Epidermal melanocyte (primary cell): ENCODE results near the gene SNTG2.

Experiments
- DNase-seq: peaks from one replicate; pipeline ENCODE4 v3.0.0; 2011; ENCODE audit warnings: low spot score; ENCODE audit not compliant: insufficient read length

SNTG2 gene

DNA sequence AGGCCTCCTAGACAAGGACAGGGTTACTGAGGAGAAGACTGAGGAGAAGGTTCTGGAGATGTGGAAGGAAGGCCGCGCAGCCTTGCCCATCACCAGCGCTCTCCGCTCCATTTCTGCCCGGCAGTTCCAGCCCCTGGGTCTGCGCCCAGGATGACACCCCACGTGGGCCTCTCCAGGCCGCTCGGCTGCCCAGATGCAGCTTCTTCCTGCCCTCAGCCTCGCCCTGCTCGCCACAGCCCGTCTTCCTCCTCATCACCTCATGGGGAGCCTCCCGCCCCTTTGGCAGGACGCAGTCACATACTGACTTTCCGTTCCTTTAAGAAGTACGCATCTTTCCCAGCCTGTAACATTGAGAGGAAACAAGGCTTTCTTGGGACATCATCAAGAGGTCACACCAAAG lies 37.1 kb downstream of the SNTG2 start:
- DNase-seq: no peak

DNA sequence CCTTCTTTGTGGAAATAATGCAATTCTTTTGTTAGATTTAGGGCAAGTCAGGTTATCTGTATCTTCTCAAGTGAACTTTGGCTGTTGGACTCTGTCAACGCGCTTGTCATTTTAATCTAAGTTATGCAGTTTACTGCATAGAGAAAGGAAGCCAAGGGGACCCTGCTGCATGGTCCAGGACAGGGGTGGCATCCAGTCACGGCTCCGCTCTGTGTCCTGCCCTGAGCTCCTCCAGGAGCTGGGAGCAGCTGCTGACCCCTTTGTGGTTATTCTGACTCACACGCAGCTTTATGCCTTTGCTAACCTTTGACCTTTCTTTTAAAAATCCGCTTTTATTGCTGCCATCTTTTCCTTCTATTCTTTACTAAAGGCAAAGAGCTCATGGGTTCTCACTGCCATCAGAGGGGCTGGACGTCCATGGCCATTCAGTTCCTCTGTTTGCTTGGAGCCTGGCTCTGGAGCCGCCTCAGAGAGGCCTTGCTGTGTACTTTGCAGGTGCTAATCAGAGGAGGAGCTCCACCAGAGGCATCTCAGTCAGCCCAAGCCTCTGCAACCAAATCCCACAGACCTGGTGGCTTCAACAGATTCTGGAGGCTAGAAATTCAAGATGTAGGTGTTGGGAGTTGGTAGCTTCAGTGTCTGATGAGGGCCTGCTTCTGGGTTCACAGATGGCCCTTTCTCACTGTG lies 39.3 kb downstream of the SNTG2 start:
- no peak for DNase-seq

DNA sequence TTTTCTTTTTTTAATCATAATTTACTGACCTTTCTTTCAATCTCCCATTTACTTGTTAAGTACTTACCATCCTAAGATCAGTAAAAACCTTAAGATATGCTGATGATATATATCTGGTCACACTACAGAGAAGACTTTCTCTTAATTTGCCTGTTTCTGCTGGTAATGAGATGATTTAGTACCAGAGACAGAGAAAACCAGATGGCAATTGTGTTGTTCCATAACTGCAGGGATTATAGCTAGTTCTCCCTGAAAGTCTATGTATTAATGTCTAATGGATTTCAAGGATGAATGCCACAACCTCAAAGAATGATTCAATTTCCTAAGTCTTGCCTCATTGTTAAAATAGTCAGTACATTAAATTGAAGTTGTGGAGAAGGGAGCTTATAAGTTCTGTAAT lies 40.3 kb downstream of the SNTG2 start:
- DNase-seq: no peak

DNA sequence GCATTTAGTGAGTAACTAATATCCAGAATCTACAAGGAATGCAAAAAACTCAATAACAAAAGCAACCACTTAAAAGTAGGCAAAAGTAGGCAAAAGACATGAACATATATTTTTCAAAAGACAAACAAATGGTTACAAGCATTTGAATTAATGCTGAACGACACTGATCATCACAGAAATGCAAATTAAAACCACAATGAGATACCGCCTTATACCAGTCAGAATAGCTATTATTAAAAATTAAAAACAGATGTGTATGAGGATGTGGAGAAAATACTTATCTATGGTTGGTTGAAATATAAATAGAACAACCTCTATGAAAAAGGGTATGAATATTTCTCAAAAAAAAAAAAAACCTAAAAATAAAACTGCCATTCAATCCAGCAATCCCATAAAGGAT lies 51.7 kb downstream of the SNTG2 start:
- DNase-seq: no peak

DNA sequence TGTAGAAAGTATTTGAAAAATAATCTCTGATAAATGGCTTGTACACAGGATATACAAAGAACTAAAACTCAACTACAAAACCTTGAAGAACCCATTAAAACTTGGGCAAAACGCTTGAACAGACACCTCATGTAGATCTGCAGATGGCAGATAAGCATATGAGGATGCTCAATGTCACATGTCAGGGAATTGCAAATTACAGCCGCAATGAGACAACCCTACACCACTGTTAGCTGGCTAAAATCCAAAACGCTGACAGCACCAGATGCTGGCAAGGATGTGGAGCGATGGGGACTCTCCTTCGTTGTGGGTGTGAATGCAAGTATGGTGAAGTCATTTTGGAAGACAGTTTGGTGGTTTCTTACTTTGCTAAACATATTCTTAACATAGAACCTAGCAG lies 53.7 kb downstream of the SNTG2 start:
- no peak for DNase-seq

DNA sequence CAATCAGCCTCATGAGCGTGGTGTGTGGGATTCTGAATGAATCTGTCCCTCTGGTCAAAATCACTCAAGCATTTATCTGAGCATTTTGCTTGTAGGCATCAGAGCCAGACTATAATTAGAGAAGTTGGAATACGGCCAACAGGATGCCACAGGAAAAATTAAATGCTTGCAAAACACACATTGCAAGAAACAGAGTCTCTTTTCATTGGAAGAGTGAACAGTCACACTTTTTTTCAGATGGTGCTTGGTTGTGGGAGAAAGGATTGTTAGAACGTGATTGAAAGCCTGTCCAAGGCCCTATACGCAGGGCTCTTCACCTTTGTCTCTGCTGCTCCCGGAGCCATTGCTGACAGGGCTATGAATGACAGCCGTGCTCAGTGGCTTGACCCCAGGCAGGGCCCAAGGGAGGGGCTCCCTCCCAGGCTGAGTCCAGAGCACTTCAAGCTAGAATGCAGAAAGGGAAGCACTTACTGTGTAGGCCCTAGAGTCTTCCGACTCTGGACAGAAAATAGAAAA lies 59.8 kb downstream of the SNTG2 start:
- DNase-seq: no peak

DNA sequence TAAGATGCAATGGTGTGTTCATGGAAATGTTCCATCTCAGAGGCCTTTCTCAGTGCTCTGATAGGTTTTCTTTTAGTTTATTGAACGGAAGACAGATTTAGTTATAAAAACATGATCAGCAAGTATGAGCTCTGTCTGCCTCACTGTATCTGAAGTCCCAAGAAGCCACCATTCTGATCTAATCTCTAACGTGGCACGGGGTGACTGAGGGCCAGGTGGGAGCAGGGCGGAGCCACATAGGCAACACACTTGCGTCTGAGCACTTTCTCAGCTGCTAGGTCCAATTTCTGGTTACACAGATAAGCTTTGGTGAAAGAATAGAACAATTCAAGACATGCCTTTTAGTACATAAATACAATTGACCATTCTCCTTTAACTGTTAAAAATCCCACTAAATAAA lies 60.4 kb downstream of the SNTG2 start:
- DNase-seq: no peak

DNA sequence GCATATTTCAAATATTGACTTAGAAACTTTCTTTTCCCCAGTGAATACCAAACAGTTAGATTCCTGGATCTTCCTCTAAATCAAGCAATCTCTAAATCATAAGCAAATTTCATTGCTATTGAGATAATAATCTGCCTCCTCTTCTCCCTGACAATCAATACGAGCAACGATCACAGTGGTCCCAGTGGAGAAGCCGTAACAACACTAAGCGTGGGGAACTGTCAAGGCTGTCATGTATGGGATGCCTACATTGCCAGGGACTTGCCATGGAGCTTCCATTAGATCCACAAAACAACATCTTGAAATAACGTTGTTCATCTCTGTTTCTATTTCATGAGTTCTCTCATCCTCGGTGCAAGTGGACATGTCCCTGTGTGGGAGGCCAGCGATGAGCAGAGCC lies 61.3 kb downstream of the SNTG2 start:
- no peak for DNase-seq

DNA sequence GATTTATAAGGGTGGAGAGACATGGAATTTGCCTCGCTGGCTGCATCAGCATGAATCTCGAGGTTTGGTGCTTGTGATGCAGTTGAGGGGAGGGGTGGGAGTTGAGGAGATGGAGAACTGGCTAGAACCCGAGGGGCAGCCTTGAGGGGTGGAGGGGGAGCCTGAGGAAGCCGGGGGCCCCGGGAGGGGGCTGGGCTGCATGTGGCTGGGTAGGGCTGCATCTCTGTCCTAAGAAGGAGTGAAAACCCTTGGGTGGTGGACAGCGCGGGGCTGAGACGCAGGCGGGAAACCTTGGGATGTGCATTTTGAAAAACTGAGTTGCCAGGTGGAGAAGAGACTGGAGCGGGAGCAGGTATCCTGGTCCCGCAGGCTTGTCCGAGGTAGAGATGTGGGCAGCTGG lies 64.2 kb downstream of the SNTG2 start:
- no peak for DNase-seq

DNA sequence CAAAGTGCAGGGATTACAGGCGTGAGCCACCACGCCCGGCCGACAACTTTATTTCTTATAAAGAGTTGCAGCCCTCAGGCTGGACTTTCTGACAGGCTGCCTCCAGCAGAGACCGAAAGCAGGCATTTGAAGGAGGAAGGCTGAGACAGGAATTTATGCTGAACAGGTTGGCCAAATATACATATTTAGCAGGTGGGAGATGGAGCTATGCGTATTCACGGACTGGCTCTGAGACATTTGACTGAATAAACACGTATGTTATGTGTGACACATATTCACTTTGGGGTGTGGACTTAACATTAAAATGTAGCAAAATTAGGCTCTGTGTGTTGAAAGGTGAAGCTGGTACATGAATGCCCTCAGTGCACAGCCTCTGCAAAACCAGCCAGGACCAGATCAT lies 65.9 kb downstream of the SNTG2 start:
- no peak for DNase-seq

DNA sequence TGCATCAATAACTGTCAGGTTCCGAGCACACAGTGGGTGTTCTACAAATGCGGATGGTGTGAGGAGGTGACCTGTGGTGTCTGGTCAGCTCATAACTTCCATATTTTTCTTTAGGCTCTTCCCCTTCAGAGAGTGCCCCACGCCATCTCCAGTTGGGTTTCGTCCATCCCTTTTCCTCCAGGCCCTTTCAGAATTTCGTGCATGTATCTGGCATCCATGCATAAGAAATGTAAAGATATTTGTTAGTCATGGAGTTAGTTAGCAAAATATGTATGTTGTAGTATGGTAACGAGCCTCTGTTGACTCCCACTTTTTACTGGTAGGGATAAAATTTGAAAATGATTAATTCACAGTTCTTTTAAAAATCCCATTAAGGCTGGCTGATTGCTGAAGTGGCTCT lies 67.2 kb downstream of the SNTG2 start:
- DNase-seq: no peak

DNA sequence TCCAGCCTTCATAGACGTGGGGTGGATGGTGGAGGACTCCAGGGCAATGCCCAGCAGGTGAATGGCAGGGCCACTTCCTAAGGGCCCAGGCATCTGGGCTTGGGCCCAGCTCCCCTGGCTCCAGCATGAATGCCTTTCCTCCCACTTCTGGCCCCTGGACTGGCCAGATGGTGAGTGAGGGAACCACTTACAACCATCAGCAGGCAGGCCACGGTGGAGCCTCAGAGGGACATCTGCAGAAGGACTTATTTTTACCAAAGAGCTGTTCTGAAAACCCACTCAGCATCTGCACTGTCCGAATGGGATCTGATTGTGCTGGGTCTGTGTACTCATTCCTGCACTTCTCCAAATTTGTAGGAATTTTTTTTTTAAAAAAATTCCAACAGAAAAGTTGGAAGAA lies 69.6 kb downstream of the SNTG2 start:
- no peak for DNase-seq

DNA sequence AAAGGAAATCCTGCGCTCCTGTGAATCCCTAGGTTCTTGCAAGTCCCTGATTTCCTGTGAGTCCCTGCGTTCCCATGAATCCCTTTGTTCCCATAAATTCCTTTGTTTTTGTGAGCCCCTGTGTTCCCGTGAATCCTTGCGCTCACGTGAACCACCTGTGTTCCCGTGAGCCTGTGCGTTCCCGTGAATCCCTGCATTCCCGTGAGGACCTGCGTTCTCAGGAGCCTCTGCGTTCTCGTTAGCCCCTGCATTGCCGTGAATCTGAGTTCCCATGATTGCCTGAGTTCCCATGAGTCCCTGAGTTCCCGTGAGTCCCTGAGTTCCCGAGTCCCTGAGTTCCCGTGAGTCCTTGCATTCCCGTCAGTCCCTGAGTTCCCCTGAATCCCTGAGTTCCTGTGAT lies 71.5 kb downstream of the SNTG2 start:
- DNase-seq: no peak

DNA sequence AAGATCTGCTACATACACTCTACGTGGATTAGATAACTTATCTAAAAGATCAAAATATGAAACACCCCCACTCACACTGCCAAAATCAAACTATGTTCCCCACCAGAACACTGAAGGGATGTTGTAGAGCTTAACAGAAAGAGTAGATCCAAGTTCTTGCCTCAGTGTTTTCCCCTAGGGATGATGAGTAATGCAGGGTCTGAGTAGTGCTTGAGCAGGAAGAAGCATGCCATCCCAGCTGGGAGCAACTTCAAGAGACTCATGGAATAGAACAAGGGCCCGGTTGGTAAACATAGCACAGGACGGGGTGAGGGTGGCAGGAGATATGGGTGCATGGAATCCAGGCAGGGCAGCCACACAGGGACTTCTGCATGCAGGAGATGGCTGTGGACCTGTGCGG lies 74.3 kb downstream of the SNTG2 start:
- no peak for DNase-seq

DNA sequence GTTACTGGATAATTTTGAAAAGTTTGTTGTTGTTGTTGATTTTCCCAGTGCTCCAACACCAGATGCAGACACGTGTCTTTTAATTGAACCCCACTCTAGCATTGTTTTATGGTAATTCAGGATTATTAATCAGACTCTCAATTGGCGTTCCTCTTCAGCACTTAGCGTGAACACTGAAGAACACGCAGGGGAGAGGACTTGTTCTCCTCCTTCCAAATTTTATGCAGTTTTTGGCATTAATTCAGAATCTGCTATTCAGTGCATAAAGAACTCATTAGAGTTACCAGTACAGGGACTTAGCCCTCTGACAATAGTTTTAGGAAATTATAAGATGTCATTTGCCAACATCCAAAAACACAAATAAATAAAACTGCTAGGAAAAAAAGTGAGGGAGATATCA lies 75.5 kb downstream of the SNTG2 start:
- DNase-seq: no peak

DNA sequence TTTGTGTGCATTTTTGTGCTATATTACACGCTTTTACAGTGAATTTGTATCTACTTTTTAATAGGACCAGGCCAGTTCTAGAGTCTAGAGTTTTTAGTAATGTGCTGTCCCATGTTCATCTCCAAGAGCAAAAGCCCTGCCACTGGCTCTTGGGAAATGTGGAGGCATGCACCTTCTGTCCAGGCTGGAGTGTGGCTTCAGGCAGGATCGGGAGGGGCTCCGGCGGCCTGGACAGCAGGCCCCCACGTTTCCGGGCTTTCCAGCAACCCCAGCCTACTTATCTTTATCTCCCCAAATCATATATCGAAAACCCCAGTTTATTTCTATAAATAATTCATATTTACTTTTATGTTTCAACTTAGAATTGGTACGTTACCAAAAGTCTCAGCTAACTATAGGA lies 78.2 kb downstream of the SNTG2 start:
- no peak for DNase-seq

DNA sequence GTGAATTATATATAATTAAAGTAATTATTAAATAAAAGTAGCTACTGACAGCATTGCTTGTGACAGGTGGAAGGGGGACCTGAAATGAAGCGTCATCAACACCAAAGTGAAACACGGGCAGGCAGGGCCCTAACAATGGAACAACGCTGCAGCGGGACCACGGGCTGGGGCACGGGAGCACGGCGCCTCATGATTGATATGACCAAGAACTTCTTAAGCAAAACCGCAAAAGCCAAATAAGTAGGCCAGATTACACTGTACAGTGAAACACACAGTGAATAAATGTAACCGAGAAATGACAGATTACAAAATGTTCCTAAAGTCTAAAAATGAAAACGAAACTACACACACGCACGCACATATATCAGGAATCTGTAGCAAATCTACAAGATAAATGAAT lies 81.4 kb downstream of the SNTG2 start:
- no peak for DNase-seq

DNA sequence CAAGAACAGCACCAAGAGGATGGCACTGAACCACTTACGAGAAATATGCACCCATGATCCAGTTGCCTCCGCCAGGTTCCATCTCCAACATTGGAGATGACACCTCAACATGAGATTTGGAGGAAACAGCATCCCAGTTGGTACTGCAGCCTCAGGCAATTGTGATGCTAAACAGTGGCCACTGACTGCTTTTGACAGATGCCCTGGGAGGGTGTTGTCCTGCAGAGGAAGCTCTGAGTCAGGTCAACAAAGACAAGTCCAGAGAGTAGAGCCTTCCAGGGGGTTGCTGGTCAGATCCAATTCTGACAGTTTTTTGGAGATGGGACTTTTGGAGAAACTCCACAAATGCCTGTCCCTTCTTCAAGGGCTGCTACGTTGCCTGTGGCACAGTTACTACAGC lies 82.4 kb downstream of the SNTG2 start:
- no peak for DNase-seq

DNA sequence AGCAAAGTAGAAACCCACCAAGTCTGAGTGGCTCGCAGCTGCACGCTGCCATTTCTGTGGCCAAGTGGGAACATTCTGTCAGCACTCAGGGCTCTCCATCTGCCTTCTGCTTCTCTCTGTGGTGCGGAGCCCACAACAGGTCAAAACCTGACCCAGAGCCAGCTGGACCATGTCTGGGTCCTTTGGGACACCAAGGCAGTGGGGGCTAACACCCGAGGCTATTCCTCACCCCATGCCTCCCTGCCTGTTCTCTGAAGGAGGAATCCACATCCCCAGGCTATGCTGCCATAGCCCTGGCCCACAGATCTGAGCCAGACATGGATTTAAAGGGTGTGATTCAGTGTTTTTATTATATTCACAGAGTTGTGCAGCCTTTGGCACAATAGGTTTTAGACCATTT lies 86.4 kb downstream of the SNTG2 start:
- no peak for DNase-seq

DNA sequence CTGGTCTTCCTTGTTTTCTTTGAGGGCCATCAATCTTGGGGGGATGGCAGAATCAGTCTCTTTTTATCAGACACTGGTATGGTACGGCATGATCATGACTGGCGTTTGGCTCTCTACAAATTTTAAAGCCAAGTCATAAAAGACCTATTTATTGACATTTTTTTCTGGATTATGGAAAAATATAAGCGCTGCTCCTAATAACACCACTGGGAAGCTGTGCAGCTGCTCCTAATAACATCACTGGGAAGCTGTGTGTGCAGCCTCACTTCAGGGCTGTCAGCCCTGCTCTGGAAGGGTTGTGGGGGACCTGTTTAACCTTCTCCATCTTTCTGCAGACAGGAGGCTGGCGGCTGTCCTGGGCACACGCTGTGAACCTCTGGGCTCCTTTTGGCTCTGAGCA lies 88.9 kb downstream of the SNTG2 start:
- DNase-seq: no peak

DNA sequence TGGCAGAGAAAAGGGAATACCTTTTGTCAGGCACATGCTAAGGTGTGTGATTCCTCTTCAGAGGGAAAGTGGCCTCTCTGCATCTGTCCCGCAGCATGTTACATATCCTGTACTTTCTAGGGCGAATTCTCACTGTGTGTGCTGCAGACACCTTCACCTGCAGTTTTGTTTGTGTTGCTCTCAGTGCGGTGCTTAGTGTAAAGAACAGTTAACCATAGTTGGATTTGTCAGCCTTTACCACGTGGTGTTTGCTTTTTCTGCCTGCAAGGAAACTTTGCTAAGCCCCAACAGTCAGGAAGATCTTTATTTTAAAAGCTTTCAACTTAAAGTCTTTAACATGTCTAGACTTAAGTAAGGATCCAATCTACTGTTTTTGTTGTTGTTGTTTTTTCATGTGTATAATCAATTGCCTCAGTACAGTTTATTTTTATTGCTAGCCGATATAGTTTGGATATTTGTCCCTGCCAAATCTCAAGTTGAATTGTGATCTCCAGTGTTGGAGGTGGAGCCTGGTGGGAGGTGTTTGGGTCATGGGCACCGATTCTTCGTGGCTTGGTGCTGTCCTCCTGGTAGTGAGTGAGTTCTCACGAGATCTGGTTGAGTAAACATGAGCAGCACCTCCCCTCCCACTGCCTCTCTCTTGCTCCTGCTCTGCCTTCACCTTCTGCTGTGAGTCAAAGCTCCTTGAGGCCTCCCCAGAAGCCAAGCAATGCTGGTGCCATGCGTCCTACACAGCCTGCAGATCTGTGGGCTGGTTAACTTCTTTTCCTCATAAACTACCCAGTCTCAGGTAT lies 90.6 kb downstream of the SNTG2 start:
- no peak for DNase-seq

DNA sequence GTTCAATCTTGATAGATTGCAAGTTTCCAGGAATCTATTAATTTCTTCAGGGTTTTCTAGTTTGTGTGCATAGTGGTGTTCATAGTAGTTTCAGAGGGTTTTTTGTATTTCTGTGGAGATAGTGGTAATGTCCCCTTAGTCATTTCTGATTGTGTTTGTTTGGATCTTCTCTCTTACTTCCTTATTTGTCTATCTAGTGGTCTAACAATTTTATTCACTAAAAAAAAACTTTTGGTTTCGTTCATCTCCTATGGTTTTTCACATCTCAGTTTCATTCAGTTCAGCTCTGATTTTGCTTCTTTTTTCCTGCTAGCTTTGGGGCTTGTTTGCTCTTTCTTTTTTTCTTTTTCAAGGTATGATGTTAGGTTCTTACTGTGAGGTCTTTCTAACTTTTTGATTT lies 94.5 kb downstream of the SNTG2 start:
- DNase-seq: no peak

DNA sequence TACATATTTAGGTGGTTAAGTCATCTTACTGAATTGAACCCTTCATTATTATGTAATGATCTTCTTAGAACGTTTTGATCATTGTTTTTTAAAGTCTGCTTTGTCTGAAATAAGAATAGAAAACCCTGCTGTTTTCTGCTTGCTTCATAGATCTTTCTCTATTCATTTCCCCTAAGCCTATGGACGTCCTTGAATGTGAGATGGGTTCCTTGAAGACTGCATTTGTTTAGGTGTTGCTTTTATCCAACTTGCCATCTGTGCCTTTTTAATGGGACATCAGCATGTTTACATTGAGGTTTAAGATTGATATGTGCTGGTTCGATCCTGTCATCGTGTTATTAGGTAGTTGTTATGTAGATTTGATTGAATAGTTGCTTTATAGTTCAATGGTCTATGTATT lies 95.4 kb downstream of the SNTG2 start:
- no peak for DNase-seq
